AG04449 (cell line): Measurements from ENCODE around the gene PIP4K2C.
A peak's percentile ranks its signal among the peaks of the same experiment; 100 is the strongest.
"Not testable (repeated sequence)": the region's sequence is repeated elsewhere in the genome, so short reads cannot be mapped to it uniquely, and the experiment has no call there.

Experiments
- CTCF ChIA-PET: fragments of 350-600 bp; formaldehyde crosslinking; extraction: SDS; loops from one replicate; lab custom pipeline; 2021; ENCODE audit warnings: antibody characterized with exemption; lab: Yijun Ruan, JAX
- POLR2A ChIA-PET: fragments of 400-600, 350-600 bp; formaldehyde crosslinking; extraction: SDS; loops from one replicate; lab custom pipeline; 2020; ENCODE audit warnings: antibody characterized with exemption, inconsistent platforms; lab: Yijun Ruan, JAX
- DNase-seq: peaks from one replicate; pipeline ENCODE4 v3.0.0-alpha.2; 2010; ENCODE audit warnings: low read depth, low spot score
- H3K4me3 ChIP-seq: 2 replicates; pipeline ENCODE4 v1.5.1; 2011; ENCODE audit warnings: low read depth, mild to moderate bottlenecking, control low read depth, low read length
- TF ChIP-seq, protein P1 (sequence below): IDR thresholded peaks from one replicate; pipeline ENCODE4 v1.5.1; 2011; ENCODE audit warnings: mild to moderate bottlenecking, moderate library complexity, low read length, control low read depth, inconsistent platforms; ENCODE audit not compliant: insufficient read depth; ENCODE audit errors: missing control alignments

The PIP4K2C gene

DNA sequence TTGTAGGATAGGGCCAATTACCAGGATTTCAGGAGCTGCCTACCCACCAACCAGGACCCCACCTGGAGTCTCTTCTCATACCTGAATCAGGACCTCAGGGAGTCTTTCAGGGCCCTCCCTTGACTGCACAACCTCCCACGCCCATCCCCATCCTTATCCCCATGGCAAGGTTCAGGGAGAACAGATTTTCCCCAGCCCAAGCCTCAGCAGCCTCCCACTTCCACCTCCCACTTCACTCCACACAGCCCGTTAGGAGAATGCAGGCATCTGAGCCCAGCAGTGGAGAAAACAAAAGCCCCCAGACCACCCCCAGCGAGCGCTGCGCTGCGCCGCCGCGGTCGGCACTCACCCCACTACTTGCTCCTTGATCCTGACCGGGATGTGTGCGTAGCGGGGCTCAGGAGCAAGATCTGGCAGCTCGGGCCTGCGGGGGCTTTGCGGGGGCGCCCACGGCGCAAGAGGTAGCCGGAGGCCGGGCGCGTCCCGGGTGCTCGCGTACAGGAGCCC lies 40.6 kb downstream of the PIP4K2C start:
- ChIA-PET CTCF (interaction anchor here (0.9 to 8.0 kb wide), 6 partner anchors 10 to 93 kb away, joined by 3 to 159 read pairs (median 7); no protein-coding TSS in a partner anchor), POLR2A (interaction anchor here (0.6 kb wide), 1 partner anchor 19 kb away, joined by 3 read pairs; no protein-coding TSS in a partner anchor)
- H3K4me3 ChIP-seq, result peak overlapping the region; percentile 67
- TF ChIP-seq, protein P1, sequence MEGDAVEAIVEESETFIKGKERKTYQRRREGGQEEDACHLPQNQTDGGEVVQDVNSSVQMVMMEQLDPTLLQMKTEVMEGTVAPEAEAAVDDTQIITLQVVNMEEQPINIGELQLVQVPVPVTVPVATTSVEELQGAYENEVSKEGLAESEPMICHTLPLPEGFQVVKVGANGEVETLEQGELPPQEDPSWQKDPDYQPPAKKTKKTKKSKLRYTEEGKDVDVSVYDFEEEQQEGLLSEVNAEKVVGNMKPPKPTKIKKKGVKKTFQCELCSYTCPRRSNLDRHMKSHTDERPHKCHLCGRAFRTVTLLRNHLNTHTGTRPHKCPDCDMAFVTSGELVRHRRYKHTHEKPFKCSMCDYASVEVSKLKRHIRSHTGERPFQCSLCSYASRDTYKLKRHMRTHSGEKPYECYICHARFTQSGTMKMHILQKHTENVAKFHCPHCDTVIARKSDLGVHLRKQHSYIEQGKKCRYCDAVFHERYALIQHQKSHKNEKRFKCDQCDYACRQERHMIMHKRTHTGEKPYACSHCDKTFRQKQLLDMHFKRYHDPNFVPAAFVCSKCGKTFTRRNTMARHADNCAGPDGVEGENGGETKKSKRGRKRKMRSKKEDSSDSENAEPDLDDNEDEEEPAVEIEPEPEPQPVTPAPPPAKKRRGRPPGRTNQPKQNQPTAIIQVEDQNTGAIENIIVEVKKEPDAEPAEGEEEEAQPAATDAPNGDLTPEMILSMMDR, result no peak
- DNase-seq, result no peak

DNA sequence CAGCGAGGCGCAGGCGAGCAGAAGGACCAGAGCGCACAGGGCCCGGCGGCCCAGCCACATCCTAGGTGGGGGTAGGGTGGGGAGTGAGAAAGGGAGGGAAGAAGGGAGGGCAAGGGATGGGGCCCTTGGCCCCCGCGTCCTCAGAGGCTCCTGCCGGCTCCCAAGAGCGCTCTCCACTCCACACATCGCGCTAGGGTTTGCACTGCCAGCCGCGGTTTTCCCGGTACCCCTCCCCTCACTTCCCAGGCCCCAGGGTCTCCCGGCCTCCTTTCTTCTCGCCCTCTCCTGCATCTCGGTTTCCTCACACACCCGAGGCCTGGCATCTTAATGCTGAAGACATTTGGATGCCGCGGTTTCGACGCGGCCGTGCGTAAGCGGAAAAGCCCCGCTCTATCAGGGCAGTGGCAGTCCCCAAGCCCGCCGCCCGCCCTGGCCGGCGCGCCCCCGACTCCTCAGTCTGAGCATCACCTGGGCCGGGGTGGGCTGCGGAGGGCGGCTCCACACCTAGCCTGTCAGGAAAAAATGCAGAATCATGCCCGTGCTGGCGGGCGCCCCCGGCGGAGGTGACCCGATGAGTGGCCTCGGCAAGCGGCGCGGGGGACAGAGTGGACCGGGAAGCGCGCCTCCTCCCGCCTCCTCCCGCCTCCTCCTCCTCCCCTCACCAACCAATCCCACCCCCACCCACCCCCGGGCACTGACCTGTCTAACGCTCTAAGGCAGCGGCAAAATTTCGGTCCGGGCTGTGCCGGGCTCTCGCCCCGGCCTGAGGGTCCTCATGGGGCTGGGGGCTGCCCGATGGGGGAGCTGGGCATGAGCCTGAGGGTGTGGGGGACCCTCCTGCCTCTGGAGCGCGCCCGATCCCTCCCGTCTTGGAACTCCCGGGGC lies 41.3 kb downstream of the PIP4K2C start:
- CTCF ChIA-PET, result interaction anchor here (0.8 to 8.0 kb wide), 31 partner anchors 8 to 177 kb away, joined by 3 to 159 read pairs (median 5); partner anchors contain the start of genes DTX3, GLI1, INHBE and OS9
- TF ChIP-seq, protein P1, result peak; percentile 3
- POLR2A ChIA-PET, result no interaction called here
- no peak for DNase-seq
- H3K4me3 ChIP-seq, result peak overlapping the region; percentile 67

DNA sequence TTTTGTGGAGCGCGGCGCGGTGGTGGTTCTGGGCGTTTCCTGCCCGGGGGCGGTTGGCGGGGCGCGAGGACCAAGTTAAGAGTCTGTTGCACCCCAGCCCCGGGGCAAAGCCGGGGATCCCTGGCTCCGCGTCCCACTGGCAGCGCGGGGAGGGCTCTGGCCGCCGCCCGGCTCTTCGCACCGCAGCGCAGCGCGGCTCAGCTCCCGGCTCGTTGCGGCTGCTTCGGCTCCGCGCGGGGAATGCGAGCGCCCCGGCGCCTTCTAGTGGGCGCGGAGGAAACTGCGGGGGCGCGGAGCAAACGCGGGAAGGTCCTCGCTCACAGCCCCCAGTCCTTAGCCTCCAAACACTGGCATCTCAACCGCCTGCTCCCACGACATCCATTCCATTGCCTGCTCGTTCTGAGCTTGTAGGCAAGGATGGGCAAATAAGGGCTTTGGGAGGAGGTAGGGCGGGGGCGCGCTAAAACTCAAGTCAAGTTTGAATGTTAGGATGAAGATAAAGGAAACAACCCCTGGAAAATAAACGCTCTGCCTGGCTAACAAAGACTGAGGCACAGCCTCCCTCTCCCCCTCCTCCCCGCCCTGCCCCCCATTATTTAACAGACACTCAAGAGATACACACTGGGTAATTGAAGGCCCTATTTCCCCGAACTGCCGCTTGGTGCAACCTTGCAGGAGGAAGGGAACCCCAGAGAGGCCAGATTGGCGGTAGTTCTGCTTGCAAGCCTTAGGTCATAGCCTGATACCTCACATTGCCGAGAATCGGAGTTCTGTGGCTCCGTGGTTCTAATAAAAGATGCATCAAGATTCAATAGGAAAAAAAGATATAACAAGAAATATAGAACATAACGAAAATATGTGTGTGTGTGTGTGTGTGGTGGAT lies 42.2 kb downstream of the PIP4K2C start, which contains the start of gene B4GALNT1:
TSS of gene B4GALNT1 (minus strand) at position 244 of the 883 bp plus-strand sequence. CDS start 1,069 bp downstream, outside the sequence.
- ChIA-PET CTCF (interaction anchor here (0.7 to 8.0 kb wide), 30 partner anchors 9 to 178 kb away, joined by 3 to 159 read pairs (median 5); partner anchors contain the start of genes DTX3, GLI1, INHBE and OS9), POLR2A (interaction anchor here (0.7 kb wide), 1 partner anchor 14 kb away, joined by 4 read pairs; no protein-coding TSS in a partner anchor)
- TF ChIP-seq, protein P1, result peak; percentile 93
- no peak for DNase-seq
- H3K4me3 ChIP-seq, result peak within 1 kb of the TSS; percentile 67

DNA sequence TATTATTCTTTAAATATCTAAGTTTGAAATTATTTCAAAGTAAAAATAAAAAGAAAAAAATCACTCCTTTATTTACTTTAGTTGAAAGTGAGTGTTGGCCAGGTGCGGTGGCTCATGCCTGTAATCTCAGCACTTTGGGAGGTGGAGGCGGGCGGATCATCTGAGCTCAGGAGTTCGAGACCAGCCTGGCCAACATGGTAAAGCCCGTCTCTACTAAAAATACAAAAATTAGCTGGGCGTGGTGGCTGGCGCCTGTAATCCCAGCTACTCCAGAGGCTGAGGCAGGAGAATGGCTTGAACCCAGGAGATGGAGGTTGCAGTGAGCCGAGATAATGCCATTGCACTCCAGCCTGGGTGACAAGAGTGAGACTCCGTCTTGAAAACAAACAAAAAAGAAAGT lies 45.7 kb downstream of the PIP4K2C start:
- H3K4me3 ChIP-seq, POLR2A ChIA-PET, DNase-seq: not testable (repeated sequence)
- CTCF ChIA-PET, result interaction anchor here (0.8 to 3.7 kb wide), 4 partner anchors 26 to 61 kb away, joined by 3 to 41 read pairs (median 4); partner anchors contain the start of gene ARHGEF25

DNA sequence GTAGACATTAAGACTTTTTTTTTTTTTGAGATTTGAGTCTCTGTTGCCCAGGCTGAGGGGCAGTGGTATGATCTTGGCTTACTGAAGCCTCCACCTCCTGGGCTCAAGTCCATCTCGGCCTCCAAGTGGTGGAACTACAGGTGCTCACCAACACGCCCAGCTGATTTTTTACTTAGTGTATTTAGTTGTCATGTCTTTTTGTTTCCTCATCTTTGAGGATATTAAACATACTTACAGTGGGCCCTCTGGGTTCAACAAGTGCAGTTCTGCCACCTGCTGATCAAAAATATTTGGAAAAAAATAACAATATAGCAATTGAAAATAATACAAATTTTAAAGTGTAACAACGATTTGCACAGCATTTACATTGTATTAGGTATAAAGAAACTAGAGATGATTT lies 46.4 kb downstream of the PIP4K2C start:
- TF ChIP-seq, protein P1, result no peak
- CTCF ChIA-PET, result interaction anchor here (0.8 to 3.7 kb wide), 7 partner anchors 9 to 58 kb away, joined by 3 to 41 read pairs (median 4); partner anchors contain the start of genes ARHGEF25 and OS9
- POLR2A ChIA-PET, result interaction anchor here (0.7 kb wide), 1 partner anchor 26 kb away, joined by 3 read pairs; the partner anchor contains the start of gene ARHGEF25
- no peak for DNase-seq
- no peak overlapping the region for H3K4me3 ChIP-seq

DNA sequence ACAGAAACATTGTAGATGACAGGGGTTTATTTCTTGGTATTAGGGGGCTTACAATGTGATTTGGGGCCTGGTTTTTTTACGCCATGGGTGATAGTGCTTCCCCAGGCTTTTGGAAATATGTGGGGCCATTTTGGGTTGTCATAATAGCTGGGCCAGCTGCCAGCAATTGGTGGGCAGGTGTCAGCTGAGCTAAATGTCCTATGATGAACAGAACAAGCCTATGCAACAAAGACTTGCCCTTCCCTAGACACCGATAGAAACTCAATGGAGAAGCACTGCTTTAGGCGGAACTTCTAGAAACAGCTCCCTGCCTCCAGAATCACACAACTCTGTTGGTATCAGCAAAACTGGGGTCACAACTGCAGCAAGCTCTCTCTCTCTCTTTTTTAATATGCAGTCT lies 47.1 kb downstream of the PIP4K2C start:
- TF ChIP-seq, protein P1, result no peak
- ChIA-PET CTCF (interaction anchor here (0.8 to 3.7 kb wide), 7 partner anchors 10 to 58 kb away, joined by 3 to 41 read pairs (median 3); partner anchors contain the start of gene OS9), POLR2A (interaction anchor here (0.6 to 0.7 kb wide), 2 partner anchors 11 to 27 kb away, joined by 3 read pairs; partner anchors contain the start of gene ARHGEF25)
- DNase-seq, result no peak
- H3K4me3 ChIP-seq, result no peak overlapping the region
